Prostate gland (tissue), 2 donors: Measurements from ENCODE around the gene PRKAR1B. TPM values are rescaled to one million over a fixed set of nuclear protein-coding genes. Genes with fewer than 3 reads are reported as not detected.

Source experiments
- DNase-seq: peaks from one replicate; pipeline ENCODE4 v3.0.0-alpha.2; 2019; ENCODE audit warnings: low spot score
- H3K27ac ChIP-seq, 2 donors: fragments of 200-600 bp; sonication (generic); 2 replicates each; pipeline ENCODE4 v1.5.1; 2017 to 2019
- H3K27me3 ChIP-seq: fragments of 200-600 bp; sonication (generic); replicated peaks from 2 replicates; pipeline ENCODE4 v1.5.1; 2019; ENCODE audit not compliant: insufficient read depth
- H3K36me3 ChIP-seq, 2 donors: fragments of 200-600 bp; sonication (generic); 1 replicate in 1 of 2; 2 replicates in 1 of 2; pipeline versions ENCODE4 v1.5.1 to v1.8.1; 2017 to 2019
- H3K4me1 ChIP-seq: fragments of 200-600 bp; sonication (generic); replicated peaks from 2 replicates; pipeline ENCODE4 v1.5.1; 2019
- H3K4me3 ChIP-seq, 2 donors: fragments of 200-600 bp; sonication (generic); 2 replicates each; pipeline ENCODE4 v1.5.1; 2017 to 2019
- H3K9me3 ChIP-seq: fragments of 200-600 bp; sonication (generic); 2 replicates; pipeline ENCODE4 v1.5.1; 2017
- POLR2A ChIP-seq: fragments of 450-650 bp; IDR thresholded peaks from one replicate; pipeline ENCODE4 v1.6.1; 2016; ENCODE audit warnings: antibody characterized with exemption, mild to moderate bottlenecking
- POLR2AphosphoS5 ChIP-seq: sonication (generic); formaldehyde crosslinking; IDR thresholded peaks from one replicate; pipeline ENCODE4 v1.6.1; 2017; ENCODE audit warnings: antibody characterized with exemption
- WGBS: methylation state at CpG from one replicate; pipeline ENCODE4 v1.1.5; 2018; 5-methylcytosine and 5-hydroxymethylcytosine counted together
- intact Hi-C: fragments of 100-400 bp; cut with DNase I; formaldehyde crosslinking; loops from one replicate; pipeline ENCODE4 v1.14.2; 2022
- total RNA-seq, 2 donors: library from RNA; depleted of rRNA; stranded (reverse); fragments of >200 nt; gene quantifications; one replicate each; pipeline ENCODE4 v1.1.0, GENCODE V29; 2016
- TF ChIP-seq, protein P1 (sequence below), 4 experiments: fragments of 200-600 bp in 2 of 4; fragments of 450-650 bp in 2 of 4; sonication (generic) in 2 of 4; IDR thresholded peaks; 1 replicate in 3 of 4; 2 replicates in 1 of 4; pipeline ENCODE4 v1.5.1; 2016 to 2019; ENCODE audit warnings: antibody characterized with exemption in 4 of 4, mild to moderate bottlenecking in 2 of 4, moderate library complexity in 2 of 4

PRKAR1B gene
- total RNA-seq, 2 donors from 2014 or later: 20.2 to 44.8 TPM

DNA sequence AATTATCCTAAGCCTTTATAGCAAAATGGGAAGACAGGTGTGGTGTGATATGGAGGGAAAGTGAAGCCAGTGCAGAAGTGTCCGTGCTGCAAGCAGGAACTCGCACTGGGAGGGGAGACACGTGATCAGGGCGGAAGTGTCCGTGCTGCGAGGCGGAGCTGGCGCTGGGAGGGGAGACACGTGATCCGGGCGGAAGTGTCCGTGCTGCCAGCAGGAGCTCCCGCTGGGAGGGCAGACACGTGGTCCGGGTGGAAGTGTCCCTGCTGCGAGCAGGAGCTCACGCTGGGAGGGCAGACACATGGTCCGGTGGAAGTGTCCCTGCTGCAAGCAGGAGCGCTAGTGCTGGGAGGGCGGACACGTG, 40.5 kb upstream of the PRKAR1B start:
- intact Hi-C loops: no loop called here
- DNase-seq: peak; percentile 71
- Histone ChIP-seq H3K4me3 (no peak overlapping the region), H3K27ac (no peak overlapping the region), H3K36me3 (peaks cover 9 to 10% of the 10 kb centered on the region in 2 donors), H3K4me1 (peaks cover 16% of the 10 kb centered on the region), H3K9me3 (no peaks in the 10 kb centered on the region), H3K27me3 (no peaks in the 10 kb centered on the region)
- TF ChIP-seq POLR2A: no peak
- TF ChIP-seq POLR2AphosphoS5: peak; percentile 40
- WGBS: 56% methylated on average over 20 of the region's 21 CpGs

DNA sequence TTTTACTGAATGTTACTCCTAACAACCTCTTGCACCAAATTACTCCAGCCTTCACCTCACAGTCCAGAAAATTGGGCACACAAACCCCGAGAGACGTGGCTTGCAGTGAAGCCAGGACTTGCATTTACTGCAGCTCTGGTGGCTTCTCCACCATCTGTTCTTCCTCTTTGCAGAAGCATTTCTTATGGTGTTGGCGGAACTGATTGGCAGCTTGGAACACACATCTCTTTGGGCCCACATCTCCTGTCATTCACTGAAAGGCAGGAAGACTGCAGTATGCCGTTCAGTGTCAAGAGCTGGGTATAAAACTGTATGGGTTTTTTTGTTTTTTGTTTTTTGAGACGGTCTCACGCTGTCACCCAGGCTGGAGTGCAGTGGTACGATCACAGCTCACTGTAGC, 38.3 kb upstream of the PRKAR1B start:
- Histone ChIP-seq H3K27ac (no peak overlapping the region), H3K27me3 (no peaks in the 10 kb centered on the region), H3K36me3 (peaks cover 9 to 10% of the 10 kb centered on the region in 2 donors), H3K4me1 (peaks cover under 1% of the 10 kb centered on the region), H3K4me3 (no peak overlapping the region), H3K9me3 (no peaks in the 10 kb centered on the region)
- intact Hi-C loops: no loop called here
- TF ChIP-seq, protein P1, sequence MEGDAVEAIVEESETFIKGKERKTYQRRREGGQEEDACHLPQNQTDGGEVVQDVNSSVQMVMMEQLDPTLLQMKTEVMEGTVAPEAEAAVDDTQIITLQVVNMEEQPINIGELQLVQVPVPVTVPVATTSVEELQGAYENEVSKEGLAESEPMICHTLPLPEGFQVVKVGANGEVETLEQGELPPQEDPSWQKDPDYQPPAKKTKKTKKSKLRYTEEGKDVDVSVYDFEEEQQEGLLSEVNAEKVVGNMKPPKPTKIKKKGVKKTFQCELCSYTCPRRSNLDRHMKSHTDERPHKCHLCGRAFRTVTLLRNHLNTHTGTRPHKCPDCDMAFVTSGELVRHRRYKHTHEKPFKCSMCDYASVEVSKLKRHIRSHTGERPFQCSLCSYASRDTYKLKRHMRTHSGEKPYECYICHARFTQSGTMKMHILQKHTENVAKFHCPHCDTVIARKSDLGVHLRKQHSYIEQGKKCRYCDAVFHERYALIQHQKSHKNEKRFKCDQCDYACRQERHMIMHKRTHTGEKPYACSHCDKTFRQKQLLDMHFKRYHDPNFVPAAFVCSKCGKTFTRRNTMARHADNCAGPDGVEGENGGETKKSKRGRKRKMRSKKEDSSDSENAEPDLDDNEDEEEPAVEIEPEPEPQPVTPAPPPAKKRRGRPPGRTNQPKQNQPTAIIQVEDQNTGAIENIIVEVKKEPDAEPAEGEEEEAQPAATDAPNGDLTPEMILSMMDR (IDR thresholded peaks at IDR 0.05): no peak
- TF ChIP-seq POLR2A: no peak
- no peak for TF ChIP-seq POLR2AphosphoS5
- 98% methylated on average over 7 of the region's 7 CpGs for WGBS
- no peak for DNase-seq

DNA sequence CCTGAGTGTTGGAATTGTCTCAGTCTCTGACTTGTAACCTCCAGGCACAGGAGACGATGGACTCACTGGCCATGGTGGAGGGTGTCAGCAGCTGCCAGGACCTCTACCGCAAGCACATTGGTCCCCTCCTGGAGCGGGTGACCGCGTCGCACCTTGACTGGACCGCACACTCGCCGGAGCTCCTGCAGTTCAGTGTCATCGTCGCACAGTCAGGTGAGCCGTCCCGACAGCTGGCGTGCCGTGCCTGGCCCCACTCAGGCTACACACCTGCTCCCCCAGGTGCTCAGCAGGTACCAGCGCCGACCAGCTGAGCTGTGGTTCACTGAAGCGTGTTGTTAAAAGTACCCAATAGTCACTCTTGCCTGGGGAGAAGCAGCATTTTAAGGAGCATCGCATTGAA, 36.7 kb upstream of the PRKAR1B start:
- no peak for DNase-seq
- Histone ChIP-seq H3K4me3 (no peak overlapping the region), H3K4me1 (no peaks in the 10 kb centered on the region), H3K36me3 (peaks cover 9 to 10% of the 10 kb centered on the region in 2 donors), H3K27me3 (no peaks in the 10 kb centered on the region), H3K27ac (no peak overlapping the region), H3K9me3 (no peaks in the 10 kb centered on the region)
- WGBS: 96% methylated on average over 15 of the region's 19 CpGs
- intact Hi-C loops: no loop called here
- TF ChIP-seq POLR2A (no peak), POLR2AphosphoS5 (no peak)
- TF ChIP-seq, protein P1 (IDR thresholded peaks at IDR 0.05): no peak

DNA sequence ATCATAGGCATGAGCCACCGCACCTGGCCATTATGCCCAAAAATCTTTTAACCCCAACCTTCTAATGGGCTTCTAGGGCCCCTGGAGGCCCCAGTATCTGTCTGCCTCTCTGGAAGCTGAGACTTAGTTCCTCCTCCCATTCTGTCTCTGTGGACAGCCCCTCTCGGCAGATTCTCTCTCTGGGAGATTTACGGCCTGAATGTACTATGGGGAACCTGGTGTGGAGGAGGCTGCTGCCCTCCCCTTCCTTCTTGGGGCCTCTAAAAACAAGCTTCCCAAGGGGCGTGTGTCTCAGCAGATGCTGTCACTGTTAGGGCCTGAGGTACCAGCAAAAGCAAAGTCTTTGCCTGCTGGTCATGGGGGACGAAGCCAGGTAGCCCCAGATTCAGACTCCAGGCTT, 35.8 kb upstream of the PRKAR1B start:
- Histone ChIP-seq H3K36me3 (peaks cover 9 to 10% of the 10 kb centered on the region in 2 donors), H3K27me3 (no peaks in the 10 kb centered on the region), H3K9me3 (no peaks in the 10 kb centered on the region), H3K4me1 (no peaks in the 10 kb centered on the region), H3K27ac (no peak overlapping the region), H3K4me3 (no peak overlapping the region)
- TF ChIP-seq POLR2A: no peak
- TF ChIP-seq, protein P1 (IDR thresholded peaks at IDR 0.05): no peak
- no peak for TF ChIP-seq POLR2AphosphoS5
- intact Hi-C loops: no loop called here
- WGBS: 58% methylated on average over 5 of the region's 5 CpGs
- no peak for DNase-seq

DNA sequence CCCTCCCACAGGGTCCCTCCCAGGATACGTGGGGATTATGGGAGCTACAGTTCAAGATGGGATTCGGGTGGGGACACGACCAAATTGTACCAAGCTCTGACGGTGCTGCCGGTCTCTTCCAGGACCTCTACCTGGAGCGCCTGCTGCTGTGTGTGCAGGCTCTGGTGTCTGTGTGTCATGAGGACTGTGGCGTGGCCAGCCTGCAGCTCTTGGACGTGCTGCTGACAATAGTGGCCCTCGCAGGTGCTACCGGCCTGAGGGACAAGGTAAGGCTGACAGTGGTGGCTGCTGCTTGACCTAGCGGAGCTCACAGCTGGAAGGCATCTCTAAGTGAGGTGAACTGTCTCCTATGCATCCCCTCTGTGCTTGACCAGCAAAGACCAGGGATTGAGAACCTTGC, 34.5 kb upstream of the PRKAR1B start:
- intact Hi-C loops: no loop called here
- TF ChIP-seq POLR2AphosphoS5: no peak
- TF ChIP-seq, protein P1 (IDR thresholded peaks at IDR 0.05): no peak
- TF ChIP-seq POLR2A: no peak
- no peaks in the 10 kb centered on the region for H3K9me3 ChIP-seq
- no peak overlapping the region for H3K27ac ChIP-seq
- peaks cover 9 to 17% of the 10 kb centered on the region in 2 donors for H3K36me3 ChIP-seq
- H3K4me1 ChIP-seq: no peaks in the 10 kb centered on the region
- no peak overlapping the region for H3K4me3 ChIP-seq
- WGBS: 93% methylated on average over 11 of the region's 11 CpGs
- DNase-seq: no peak
- H3K27me3 ChIP-seq: no peaks in the 10 kb centered on the region
